Loucy (cell line): ENCODE results near the gene GNG13.

Source experiments
- CTCF ChIP-seq: fragments of 200-600 bp; sonication (generic); conservative IDR thresholded peaks from 2 replicates; pipeline ENCODE4 v1.5.1; 2014; ENCODE audit warnings: mild to moderate bottlenecking, antibody characterized with exemption, low read length
- EZH2phosphoT487 ChIP-seq: fragments of 200-600 bp; IDR thresholded peaks from 2 replicates; pipeline ENCODE4 v1.6.1; 2018; ENCODE audit warnings: antibody characterized with exemption, mild to moderate bottlenecking, moderate library complexity, borderline replicate concordance

GRCh38 chr16:777826-778225, 22.7 kb downstream of the GNG13 start:
- TF ChIP-seq CTCF (no peak), EZH2phosphoT487 (no peak)
